K562 (cell line): ENCODE measurements around the gene PRKD1. TPM values are rescaled to one million over a fixed set of nuclear protein-coding genes. Genes with fewer than 3 reads are reported as not detected.

ENCODE experiments used
- BACH1 ChIP-seq: fragments of 200-800 bp; sonication (Bioruptor generic); IDR thresholded peaks from 2 replicates; pipeline ENCODE4 v1.6.1; 2016; ENCODE audit warnings: missing genetic modification characterization, missing compliant biosample characterization
- BRF1 ChIP-seq: IDR thresholded peaks from 3 replicates; pipeline ENCODE4 v1.6.1; 2011; ENCODE audit warnings: borderline replicate concordance, mild to moderate bottlenecking; ENCODE audit not compliant: insufficient read length; ENCODE audit errors: extremely low read depth
- CBX1 ChIP-seq: sonication (generic); IDR thresholded peaks from 2 replicates; pipeline ENCODE4 v1.6.1; 2016; ENCODE audit warnings: antibody characterized with exemption, low read depth, mild to moderate bottlenecking
- DIDO1 ChIP-seq: fragments of 450-650 bp; IDR thresholded peaks from 2 replicates; pipeline ENCODE4 v1.6.1; 2016; ENCODE audit warnings: low read depth, missing biosample characterization, missing genetic modification characterization
- DMBX1 ChIP-seq: fragments of 250-450 bp; sonication (Bioruptor Pico); IDR thresholded peaks from 2 replicates; pipeline ENCODE4 v1.8.0; 2022; ENCODE audit warnings: inconsistent platforms, mild to moderate bottlenecking, moderate library complexity, borderline replicate concordance
- FOS ChIP-seq: IDR thresholded peaks from 3 replicates; pipeline ENCODE4 v1.6.1; 2011; ENCODE audit not compliant: insufficient read length; ENCODE audit errors: extremely low read depth
- KAT8 ChIP-seq: fragments of 450-650 bp; IDR thresholded peaks from 2 replicates; pipeline ENCODE4 v1.6.1; 2016; ENCODE audit warnings: low read depth, mild to moderate bottlenecking
- KDM1A ChIP-seq, 2 experiments: fragments of 450-650 bp; IDR thresholded peaks; 2 replicates each; pipeline ENCODE4 v1.6.1; 2016; ENCODE audit warnings: mild to moderate bottlenecking in 2 of 2
- KDM2B ChIP-seq: fragments of 250-450 bp; sonication (Bioruptor Pico); IDR thresholded peaks from 2 replicates; pipeline ENCODE4 v1.8.0; 2021; ENCODE audit warnings: mild to moderate bottlenecking, moderate library complexity
- KDM4B ChIP-seq, 2 experiments: fragments of 450-650 bp in 1 of 2; sonication (generic) in 1 of 2; IDR thresholded peaks; 2 replicates each; pipeline ENCODE4 v1.6.1; 2016 to 2017; ENCODE audit warnings: borderline replicate concordance in 2 of 2, antibody characterized with exemption in 1 of 2, low read depth in 1 of 2, mild to moderate bottlenecking in 1 of 2
- KDM5B ChIP-seq: fragments of 200-600 bp; sonication (generic); IDR thresholded peaks from 2 replicates; pipeline ENCODE4 v1.6.1; 2012; ENCODE audit warnings: low read depth, mild to moderate bottlenecking, moderate library complexity, low read length, control low read depth, inconsistent platforms; ENCODE audit not compliant: insufficient replicate concordance
- MTA1 ChIP-seq: fragments of 450-650 bp; IDR thresholded peaks from 2 replicates; pipeline ENCODE4 v1.6.1; 2017; ENCODE audit warnings: borderline replicate concordance
- MXD1 ChIP-seq: fragments of 250-450 bp; sonication (Bioruptor Pico); IDR thresholded peaks from 2 replicates; pipeline ENCODE4 v1.8.0; 2021; ENCODE audit warnings: borderline replicate concordance, mild to moderate bottlenecking, moderate library complexity; ENCODE audit not compliant: poor library complexity, severe bottlenecking
- POU5F1 ChIP-seq: fragments of 150-350 bp; IDR thresholded peaks from 2 replicates; pipeline ENCODE4 v1.6.1; 2014; ENCODE audit warnings: borderline replicate concordance, low read length, low read depth, mild to moderate bottlenecking; ENCODE audit not compliant: partially characterized antibody
- PRPF4 ChIP-seq: fragments of 200-400 bp; formaldehyde crosslinking; IDR thresholded peaks from one replicate; pipeline ENCODE4 v1.6.1; 2017; ENCODE audit warnings: low read length, low read depth, mild to moderate bottlenecking; ENCODE audit not compliant: insufficient read depth, poor library complexity, severe bottlenecking
- PTBP1 ChIP-seq: fragments of 200-400 bp; formaldehyde crosslinking; IDR thresholded peaks from 2 replicates; pipeline ENCODE4 v1.6.1; 2017; ENCODE audit warnings: low read depth, low read length
- RBM14 ChIP-seq: fragments of 200-400 bp; formaldehyde crosslinking; IDR thresholded peaks from 2 replicates; pipeline ENCODE4 v1.6.1; 2018; ENCODE audit warnings: low read depth, mild to moderate bottlenecking, low read length, moderate library complexity, borderline replicate concordance; ENCODE audit not compliant: insufficient read depth
- RFX5 ChIP-seq: IDR thresholded peaks from 2 replicates; pipeline ENCODE4 v1.6.1; 2011; ENCODE audit warnings: low read depth, mild to moderate bottlenecking, improper control_type of control experiment, low read length
- SOX6 ChIP-seq: fragments of 450-650 bp; IDR thresholded peaks from 2 replicates; pipeline ENCODE4 v1.6.1; 2014; ENCODE audit warnings: mild to moderate bottlenecking
- ZBTB9 ChIP-seq: fragments of 450-650 bp; formaldehyde crosslinking; IDR thresholded peaks from 2 replicates; pipeline ENCODE4 v1.4.0; 2020; ENCODE audit warnings: mild to moderate bottlenecking, moderate library complexity
- ZNF133 ChIP-seq: fragments of 250-450 bp; sonication (Bioruptor Pico); IDR thresholded peaks from 2 replicates; pipeline ENCODE4 v1.4.0; 2020; ENCODE audit warnings: mild to moderate bottlenecking
- ZNF551 ChIP-seq: fragments of 250-450 bp; sonication (Bioruptor Pico); IDR thresholded peaks from 2 replicates; pipeline ENCODE4 v1.5.0; 2021; ENCODE audit warnings: mild to moderate bottlenecking, moderate library complexity
- ZNF586 ChIP-seq: fragments of 450-650 bp; formaldehyde crosslinking; conservative IDR thresholded peaks from 2 replicates; pipeline ENCODE4 v1.4.0; 2020; ENCODE audit warnings: mild to moderate bottlenecking, moderate library complexity
- ZNF77 ChIP-seq: fragments of 250-450 bp; sonication (Bioruptor Pico); IDR thresholded peaks from 2 replicates; pipeline ENCODE4 v1.5.0; 2020
- polyA plus RNA-seq, 8 experiments: library from polyadenylated mRNA; depleted of rRNA in 4 of 8; stranded (reverse) in 5 of 8; unstranded in 3 of 8; fragments of >200 nt; fragmentation: Nextera tagmentation in 2 of 8; fragmentation: Illumina TruSeq in 1 of 8; extraction: Ambion mirVana in 2 of 8; extraction: Trizol in 1 of 8; gene quantifications; 2 replicates each; pipeline versions ENCODE4 v1.2.1 to v1.2.3, GENCODE V29; 2011 to 2014; ENCODE audit warnings: inconsistent platforms in 1 of 8, missing spikeins in 1 of 8
- total RNA-seq, 7 experiments: library from RNA; depleted of rRNA in 6 of 7; stranded (reverse); fragments of >200 nt in 6 of 7; fragmentation: Illumina TruSeq in 2 of 7; extraction: Trizol in 2 of 7; gene quantifications; 2 replicates each; pipeline versions ENCODE4 v1.2.1 to v1.2.3, GENCODE V29; 2011 to 2021; ENCODE audit warnings: low replicate concordance in 1 of 7
- TF ChIP-seq, protein P1 (sequence below): IDR thresholded peaks from 2 replicates; pipeline ENCODE4 v1.6.1; 2016; ENCODE audit warnings: missing genetic modification characterization, missing compliant biosample characterization
- TF ChIP-seq, protein P2 (sequence below): fragments of 250-450 bp; sonication (Bioruptor Pico); IDR thresholded peaks from 2 replicates; pipeline ENCODE4 v1.8.0; 2022; ENCODE audit warnings: moderate library complexity, mild to moderate bottlenecking, inconsistent platforms

Gene PRKD1
- total and polyA plus RNA-seq, 9 of the 15 experiments (the other 6 are each of a cell fraction or from before 2014, with no cell fraction given), result 0.04 to 0.25 (median 0.13) TPM; not detected in 1

DNA sequence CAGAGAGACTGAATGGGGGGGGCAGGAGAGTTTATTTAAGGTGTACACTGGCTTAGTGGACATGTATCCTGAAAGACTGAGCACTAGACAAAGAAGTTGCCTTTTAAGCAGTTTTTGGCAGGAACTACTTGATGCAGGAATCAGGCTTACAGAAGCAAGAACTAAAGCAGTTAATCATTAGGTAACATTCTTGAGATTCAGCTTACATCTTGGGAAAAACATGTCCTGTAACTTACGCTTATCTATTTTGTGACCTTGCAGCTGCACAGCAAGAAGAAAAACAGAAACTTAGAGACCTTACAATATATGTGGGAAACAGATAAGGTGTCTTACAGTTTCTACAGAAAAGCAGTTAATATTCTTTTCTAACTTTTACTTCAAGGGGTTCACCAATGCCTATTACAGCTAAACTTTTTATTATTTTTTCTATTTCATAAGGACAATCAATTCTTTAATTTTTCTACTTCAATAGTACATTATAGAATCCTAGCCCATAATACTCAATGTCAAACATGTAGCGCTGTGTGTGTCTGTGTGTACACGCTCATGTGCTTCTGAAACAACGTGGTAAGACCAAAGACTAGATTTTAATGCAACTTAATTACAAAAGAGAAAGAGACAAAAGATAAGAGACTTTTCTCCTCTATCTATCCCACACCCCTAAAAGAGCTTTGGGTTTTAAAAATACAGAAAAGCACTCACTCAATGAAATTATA, 276.9 kb downstream of the PRKD1 start (continued):
- TF ChIP-seq MXD1 (CRISPR knock-in tag) (no peak), ZNF586 (CRISPR knock-in tag) (no peak), ZNF77 (no peak), SOX6 (peak; percentile 80), ZBTB9 (CRISPR knock-in tag) (no peak), DIDO1 (tag) (no peak), KDM2B (CRISPR knock-in tag) (no peak), RFX5 (no peak), KDM4B (IDR thresholded peaks at IDR 0.05; ENCODE audit: borderline replicate concordance in 2 of 2, low read depth in 1 of 2) (no peak), MTA1 (no peak), KDM1A (IDR thresholded peaks at IDR 0.05) (peak; percentile 73 to 78), ZNF551 (CRISPR knock-in tag) (no peak), PTBP1 (no peak), RBM14 (no peak), POU5F1 (no peak), KAT8 (no peak), PRPF4 (no peak), FOS (no peak), CBX1 (no peak), ZNF133 (CRISPR knock-in tag) (no peak), BACH1 (tag) (no peak), DMBX1 (no peak), KDM5B (no peak), BRF1 (no peak)
- TF ChIP-seq, protein P1, sequence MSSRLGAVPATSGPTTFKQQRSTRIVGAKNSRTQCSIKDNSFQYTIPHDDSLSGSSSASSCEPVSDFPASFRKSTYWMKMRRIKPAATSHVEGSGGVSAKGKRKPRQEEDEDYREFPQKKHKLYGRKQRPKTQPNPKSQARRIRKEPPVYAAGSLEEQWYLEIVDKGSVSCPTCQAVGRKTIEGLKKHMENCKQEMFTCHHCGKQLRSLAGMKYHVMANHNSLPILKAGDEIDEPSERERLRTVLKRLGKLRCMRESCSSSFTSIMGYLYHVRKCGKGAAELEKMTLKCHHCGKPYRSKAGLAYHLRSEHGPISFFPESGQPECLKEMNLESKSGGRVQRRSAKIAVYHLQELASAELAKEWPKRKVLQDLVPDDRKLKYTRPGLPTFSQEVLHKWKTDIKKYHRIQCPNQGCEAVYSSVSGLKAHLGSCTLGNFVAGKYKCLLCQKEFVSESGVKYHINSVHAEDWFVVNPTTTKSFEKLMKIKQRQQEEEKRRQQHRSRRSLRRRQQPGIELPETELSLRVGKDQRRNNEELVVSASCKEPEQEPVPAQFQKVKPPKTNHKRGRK, result no peak
- TF ChIP-seq, protein P2, sequence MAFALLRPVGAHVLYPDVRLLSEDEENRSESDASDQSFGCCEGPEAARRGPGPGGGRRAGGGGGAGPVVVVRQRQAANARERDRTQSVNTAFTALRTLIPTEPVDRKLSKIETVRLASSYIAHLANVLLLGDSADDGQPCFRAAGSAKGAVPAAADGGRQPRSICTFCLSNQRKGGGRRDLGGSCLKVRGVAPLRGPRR (CRISPR knock-in tag), result no peak
